ENCODE measurements around the gene EHD1. TPM values are rescaled to one million over a fixed set of nuclear protein-coding genes. Genes with fewer than 3 reads are reported as not detected.

The EHD1 gene
- total and polyA plus RNA-seq, 2 of the 8 experiments (the other 6 are each of a cell fraction or from before 2014, with no cell fraction given), result 31.5 to 42.9 TPM

DNA sequence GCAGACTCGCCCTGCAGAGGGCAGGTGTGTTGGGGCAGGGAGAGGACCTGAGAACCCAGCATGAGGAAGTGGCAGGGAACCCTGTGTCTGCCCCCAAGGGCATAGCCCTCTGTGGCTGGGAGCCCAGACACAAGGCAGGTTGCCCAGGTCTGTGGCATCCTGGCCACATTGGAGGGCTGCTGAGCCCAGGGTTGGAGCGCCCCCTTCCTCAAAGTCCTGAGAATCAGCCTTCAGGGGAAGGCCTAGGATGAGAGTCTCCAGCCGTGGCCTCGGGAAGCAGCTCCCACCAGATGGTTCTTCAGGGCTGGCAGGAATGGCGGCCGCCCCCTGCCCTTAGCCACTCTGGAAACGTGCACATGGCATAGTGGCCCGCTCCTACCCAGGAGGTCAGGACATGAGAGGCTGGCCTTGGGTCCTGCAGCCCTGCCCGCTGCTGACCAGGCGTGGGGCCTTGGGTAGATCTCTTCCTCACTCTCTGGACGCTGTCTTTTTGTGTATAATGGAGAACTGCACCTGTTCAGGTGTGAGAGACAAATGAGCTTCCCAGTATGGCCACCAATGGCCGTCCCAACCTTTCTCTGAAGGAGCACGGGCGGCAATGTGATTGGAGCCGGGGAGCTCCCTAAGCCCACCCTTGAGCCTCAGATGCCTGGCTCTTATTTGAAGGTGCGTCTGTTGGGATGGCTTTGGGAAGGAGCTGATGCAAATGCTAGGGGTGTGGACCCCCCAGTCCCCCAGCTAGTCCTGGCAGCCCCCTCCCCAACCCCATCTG is 29.4 kb downstream of the EHD1 start (continued):
- TF ChIP-seq, protein P1, sequence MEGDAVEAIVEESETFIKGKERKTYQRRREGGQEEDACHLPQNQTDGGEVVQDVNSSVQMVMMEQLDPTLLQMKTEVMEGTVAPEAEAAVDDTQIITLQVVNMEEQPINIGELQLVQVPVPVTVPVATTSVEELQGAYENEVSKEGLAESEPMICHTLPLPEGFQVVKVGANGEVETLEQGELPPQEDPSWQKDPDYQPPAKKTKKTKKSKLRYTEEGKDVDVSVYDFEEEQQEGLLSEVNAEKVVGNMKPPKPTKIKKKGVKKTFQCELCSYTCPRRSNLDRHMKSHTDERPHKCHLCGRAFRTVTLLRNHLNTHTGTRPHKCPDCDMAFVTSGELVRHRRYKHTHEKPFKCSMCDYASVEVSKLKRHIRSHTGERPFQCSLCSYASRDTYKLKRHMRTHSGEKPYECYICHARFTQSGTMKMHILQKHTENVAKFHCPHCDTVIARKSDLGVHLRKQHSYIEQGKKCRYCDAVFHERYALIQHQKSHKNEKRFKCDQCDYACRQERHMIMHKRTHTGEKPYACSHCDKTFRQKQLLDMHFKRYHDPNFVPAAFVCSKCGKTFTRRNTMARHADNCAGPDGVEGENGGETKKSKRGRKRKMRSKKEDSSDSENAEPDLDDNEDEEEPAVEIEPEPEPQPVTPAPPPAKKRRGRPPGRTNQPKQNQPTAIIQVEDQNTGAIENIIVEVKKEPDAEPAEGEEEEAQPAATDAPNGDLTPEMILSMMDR (IDR thresholded peaks at IDR 0.05; ENCODE audit: control extremely low read depth in 1 of 3, insufficient read depth in 1 of 3, low read depth in 1 of 3, low read length in 3 of 3), result peak in 2 of 3 experiments; percentile 72 to 81; a peak in 3 of 4 replicates
- TF ChIP-seq YY1 (IDR thresholded peaks at IDR 0.05; ENCODE audit: low read depth, low read length) (peak; percentile 54; the same call in 1 of the 2 replicates), RAD21 (IDR thresholded peaks at IDR 0.05 in 1 of 2, conservative IDR thresholded peaks at IDR 0.05 in 1 of 2; ENCODE audit: low read depth in 2 of 2, low read length in 2 of 2) (peak; percentile 49 to 69), TBP (IDR thresholded peaks at IDR 0.05; ENCODE audit: low read depth, low read length) (no peak), PHF8 (conservative IDR thresholded peaks at IDR 0.05; ENCODE audit: low read depth, low read length) (0 out of 2 replicates have a peak, but pooled peaks have one; percentile 15), MAFK (IDR thresholded peaks at IDR 0.05; ENCODE audit: low read depth, low read length) (no peak)
- TF ChIP-seq, protein P2, sequence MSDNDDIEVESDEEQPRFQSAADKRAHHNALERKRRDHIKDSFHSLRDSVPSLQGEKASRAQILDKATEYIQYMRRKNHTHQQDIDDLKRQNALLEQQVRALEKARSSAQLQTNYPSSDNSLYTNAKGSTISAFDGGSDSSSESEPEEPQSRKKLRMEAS (IDR thresholded peaks at IDR 0.05), result peak; percentile 25
